Sigmoid colon (tissue), 4 donors: Measurements from ENCODE around the gene TOX2.

Experiments used
- CTCF ChIP-seq, 4 experiments: fragments of 450-650 bp in 3 of 4; fragments of 200-600 bp in 1 of 4; IDR thresholded peaks; one replicate each; pipeline ENCODE4 v1.5.1; 2016 to 2019; ENCODE audit warnings: antibody characterized with exemption in 4 of 4, mild to moderate bottlenecking in 3 of 4, moderate library complexity in 2 of 4
- EP300 ChIP-seq, 4 donors: sonication (generic); formaldehyde crosslinking; IDR thresholded peaks; one replicate each; pipeline ENCODE4 v1.6.1; 2017; ENCODE audit warnings: antibody characterized with exemption in 4 of 4
- POLR2A ChIP-seq, 2 donors: fragments of 450-650 bp; IDR thresholded peaks; one replicate each; pipeline ENCODE4 v1.6.1; 2016; ENCODE audit warnings: antibody characterized with exemption in 2 of 2, mild to moderate bottlenecking in 2 of 2, moderate library complexity in 2 of 2
- POLR2AphosphoS5 ChIP-seq, 4 donors: sonication (generic); formaldehyde crosslinking; IDR thresholded peaks; one replicate each; pipeline ENCODE4 v1.6.1; 2017; ENCODE audit warnings: antibody characterized with exemption in 4 of 4

DNA sequence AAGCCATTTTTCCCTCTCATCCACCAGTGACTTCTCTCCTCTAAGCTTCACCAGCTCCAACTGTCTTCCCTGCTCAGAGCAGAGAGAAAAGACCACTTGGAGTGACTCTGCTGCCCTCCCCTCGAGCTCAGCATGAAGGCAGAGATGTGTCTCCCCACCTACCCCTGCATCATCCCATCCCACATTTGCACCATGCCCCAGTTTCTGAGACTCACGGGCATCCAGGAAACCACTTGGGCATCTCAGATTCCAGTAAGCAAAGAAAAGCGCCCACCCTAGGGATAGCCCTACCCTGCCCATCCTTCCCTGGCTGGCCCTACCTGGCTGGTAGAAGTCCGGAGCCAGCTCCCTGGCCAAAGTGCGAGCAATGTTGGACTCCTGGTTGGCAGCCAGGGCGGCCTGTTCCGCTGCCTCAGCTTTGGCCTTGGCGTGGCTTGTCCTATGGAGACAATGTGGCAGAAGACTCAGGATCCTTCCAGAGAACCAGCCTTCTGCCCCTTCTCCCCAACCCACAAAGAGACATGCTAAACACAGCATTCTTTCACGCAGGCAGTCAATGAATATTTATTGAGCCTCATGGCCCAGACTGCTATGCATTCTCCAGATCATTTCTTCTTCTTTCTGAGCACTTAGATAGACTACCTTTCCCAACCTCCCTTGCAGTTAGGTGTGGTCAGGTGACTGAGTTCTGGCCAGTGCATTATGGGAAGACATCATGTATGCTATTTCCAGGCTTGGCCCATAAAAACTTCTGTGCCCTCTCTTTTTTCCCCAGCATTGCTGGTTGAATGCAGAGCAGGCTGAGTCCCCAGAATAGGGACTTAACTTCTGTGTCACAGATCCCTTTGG, 203.8 kb downstream of the TOX2 start:
- TF ChIP-seq POLR2A (IDR thresholded peaks at IDR 0.05) (no peak), CTCF (IDR thresholded peaks at IDR 0.05) (no peak), POLR2AphosphoS5 (IDR thresholded peaks at IDR 0.05) (no peak), EP300 (IDR thresholded peaks at IDR 0.05) (no peak)
